Omental fat pad (tissue), 4 donors: ENCODE measurements around the gene AKIRIN1. TPM values are rescaled to one million over a fixed set of nuclear protein-coding genes. Genes with fewer than 3 reads are reported as not detected.
"Not testable (repeated sequence)": the region's sequence is repeated elsewhere in the genome, so short reads cannot be mapped to it uniquely, and the experiment has no call there.

Experiments used
- ATAC-seq: fragments of 150-250 bp; one replicate; pipeline ENCODE4 v1.9.1; 2016; ENCODE audit warnings: mild to moderate bottlenecking, moderate library complexity; ENCODE audit not compliant: low FRiP score
- DNase-seq: peaks from one replicate; pipeline ENCODE4 v3.0.0-alpha.2; 2019; ENCODE audit warnings: low spot score
- CTCF ChIP-seq, 3 donors: fragments of 450-650 bp; IDR thresholded peaks; one replicate each; pipeline ENCODE4 v1.5.1; 2016 to 2017; ENCODE audit warnings: antibody characterized with exemption in 3 of 3, mild to moderate bottlenecking in 3 of 3, moderate library complexity in 2 of 3
- total RNA-seq, 4 donors: library from RNA; depleted of rRNA; stranded (reverse); fragments of >200 nt; gene quantifications; one replicate each; pipeline ENCODE4 v1.1.0, GENCODE V29; 2016

AKIRIN1 gene
- total RNA-seq, 4 donors from 2014 or later: 31.1 to 56.6 (median 46.7) TPM

GRCh38 chr1:38997901-38998190 is 6.8 kb downstream of the AKIRIN1 start:
- DNase-seq (no peak), ATAC-seq (no peak)
- no peak for TF ChIP-seq CTCF (IDR thresholded peaks at IDR 0.05)

- TF ChIP-seq CTCF (IDR thresholded peaks at IDR 0.05): no peak
- no peak for DNase-seq
- ATAC-seq: no peak
Measured at GRCh38 chr1:39001516-39002421, 10.7 kb downstream of the AKIRIN1 start.

- DNase-seq: no peak
- ATAC-seq: peak; percentile 30
- TF ChIP-seq CTCF (IDR thresholded peaks at IDR 0.05): no peak
Measured at GRCh38 chr1:39003281-39003680, 12.2 kb downstream of the AKIRIN1 start.

- peak; percentile 31 for ATAC-seq
- TF ChIP-seq CTCF (IDR thresholded peaks at IDR 0.05): no peak
Measured at GRCh38 chr1:39003794-39004193, 12.7 kb downstream of the AKIRIN1 start.

GRCh38 chr1:39006287-39006686 is 15.2 kb downstream of the AKIRIN1 start:
- no peak for TF ChIP-seq CTCF (IDR thresholded peaks at IDR 0.05)
- ATAC-seq (no peak), DNase-seq (no peak)

More at GRCh38 chr1:39003794-39004193, 12.7 kb downstream of the AKIRIN1 start:
- no peak for DNase-seq

- no peak for TF ChIP-seq CTCF (IDR thresholded peaks at IDR 0.05)
- no peak for ATAC-seq
Measured at GRCh38 chr1:39006726-39007645, 15.9 kb downstream of the AKIRIN1 start.

GRCh38 chr1:39014956-39015355 is 23.9 kb downstream of the AKIRIN1 start:
- not testable (repeated sequence) for ATAC-seq

More at GRCh38 chr1:39006726-39007645, 15.9 kb downstream of the AKIRIN1 start:
- DNase-seq: no peak

More at GRCh38 chr1:39014956-39015355, 23.9 kb downstream of the AKIRIN1 start:
- DNase-seq: not testable (repeated sequence)
